Effector CD4-positive, alpha-beta T cell (primary cell): Measurements from ENCODE around the gene RXYLT1.
"Not testable (repeated sequence)": the region's sequence is repeated elsewhere in the genome, so short reads cannot be mapped to it uniquely, and the experiment has no call there.

Experiments
- DNase-seq: peaks from one replicate; pipeline ENCODE4 v3.0.0-alpha.2; 2020
- total RNA-seq: gene quantifications from one replicate; lab custom pipeline; 2026; lab: John Stamatoyannopoulos, UW

RXYLT1 gene
- total RNA-seq, result 12.9 reads per million, percentile 37 among the genes with 10 or more reads in this experiment

- DNase-seq, result peak; percentile 73
Observed at GRCh38 chr12:63779498-63780481, at the start of gene RXYLT1. Gene RXYLT1 (plus strand): TSS chr12:63779909. CDS start chr12:63779961, 52 bp downstream.

GRCh38 chr12:63732779-63733178, 46.9 kb upstream of the RXYLT1 start:
- not testable (repeated sequence) for DNase-seq

- not testable (repeated sequence) for DNase-seq
Observed at GRCh38 chr12:63733585-63733984, 46.1 kb upstream of the RXYLT1 start.

- DNase-seq, result not testable (repeated sequence)
Observed at GRCh38 chr12:63740551-63740950, 39.2 kb upstream of the RXYLT1 start.

GRCh38 chr12:63741431-63741830, 38.3 kb upstream of the RXYLT1 start:
- DNase-seq, result not testable (repeated sequence)

- not testable (repeated sequence) for DNase-seq
Observed at GRCh38 chr12:63744110-63744509, 35.6 kb upstream of the RXYLT1 start.

GRCh38 chr12:63746470-63746869, 33.2 kb upstream of the RXYLT1 start:
- DNase-seq, result not testable (repeated sequence)

GRCh38 chr12:63747136-63747535, 32.6 kb upstream of the RXYLT1 start:
- not testable (repeated sequence) for DNase-seq

- no peak for DNase-seq
Observed at GRCh38 chr12:63747553-63747952, 32.2 kb upstream of the RXYLT1 start.

GRCh38 chr12:63752283-63752682, 27.4 kb upstream of the RXYLT1 start:
- DNase-seq, result no peak

- DNase-seq, result no peak
Observed at GRCh38 chr12:63752841-63753240, 26.9 kb upstream of the RXYLT1 start.

GRCh38 chr12:63753743-63754142, 26.0 kb upstream of the RXYLT1 start:
- no peak for DNase-seq

GRCh38 chr12:63764481-63764880, 15.2 kb upstream of the RXYLT1 start:
- no peak for DNase-seq

GRCh38 chr12:63766498-63766897, 13.2 kb upstream of the RXYLT1 start:
- DNase-seq, result no peak

GRCh38 chr12:63770375-63770774, 9.3 kb upstream of the RXYLT1 start:
- DNase-seq, result no peak

GRCh38 chr12:63777340-63777739, 2.4 kb upstream of the RXYLT1 start:
- DNase-seq, result no peak

- DNase-seq, result no peak
Observed at GRCh38 chr12:63782466-63782865, 2.8 kb downstream of the RXYLT1 start.

GRCh38 chr12:63787306-63787705, 7.6 kb downstream of the RXYLT1 start:
- no peak for DNase-seq

GRCh38 chr12:63790608-63790945, 10.9 kb downstream of the RXYLT1 start:
- no peak for DNase-seq

GRCh38 chr12:63792338-63792737, 12.6 kb downstream of the RXYLT1 start:
- no peak for DNase-seq

- no peak for DNase-seq
Observed at GRCh38 chr12:63795032-63795687, 15.5 kb downstream of the RXYLT1 start.

GRCh38 chr12:63795944-63796343, 16.2 kb downstream of the RXYLT1 start:
- no peak for DNase-seq

GRCh38 chr12:63802012-63802608, 22.4 kb downstream of the RXYLT1 start:
- DNase-seq, result no peak
